ENCODE measurements around the gene MED16.

The MED16 gene

GRCh38 chr19:848386-848921 lies 44.5 kb downstream of the MED16 start:
- TF ChIP-seq POLR2AphosphoS5 (IDR thresholded peaks at IDR 0.05; ENCODE audit: low read depth, low read length) (no peak), TAF1 (IDR thresholded peaks at IDR 0.05; ENCODE audit: borderline replicate concordance, insufficient read depth, low read length) (no peak), FOXP2 (optimal IDR thresholded peaks at IDR 0.05; ENCODE audit: borderline replicate concordance, extremely low read depth, extremely low read length, insufficient read depth) (no peak), REST (IDR thresholded peaks at IDR 0.05; ENCODE audit: insufficient read depth in 1 of 2, low read depth in 2 of 2, low read length in 2 of 2) (no peak)

DNA sequence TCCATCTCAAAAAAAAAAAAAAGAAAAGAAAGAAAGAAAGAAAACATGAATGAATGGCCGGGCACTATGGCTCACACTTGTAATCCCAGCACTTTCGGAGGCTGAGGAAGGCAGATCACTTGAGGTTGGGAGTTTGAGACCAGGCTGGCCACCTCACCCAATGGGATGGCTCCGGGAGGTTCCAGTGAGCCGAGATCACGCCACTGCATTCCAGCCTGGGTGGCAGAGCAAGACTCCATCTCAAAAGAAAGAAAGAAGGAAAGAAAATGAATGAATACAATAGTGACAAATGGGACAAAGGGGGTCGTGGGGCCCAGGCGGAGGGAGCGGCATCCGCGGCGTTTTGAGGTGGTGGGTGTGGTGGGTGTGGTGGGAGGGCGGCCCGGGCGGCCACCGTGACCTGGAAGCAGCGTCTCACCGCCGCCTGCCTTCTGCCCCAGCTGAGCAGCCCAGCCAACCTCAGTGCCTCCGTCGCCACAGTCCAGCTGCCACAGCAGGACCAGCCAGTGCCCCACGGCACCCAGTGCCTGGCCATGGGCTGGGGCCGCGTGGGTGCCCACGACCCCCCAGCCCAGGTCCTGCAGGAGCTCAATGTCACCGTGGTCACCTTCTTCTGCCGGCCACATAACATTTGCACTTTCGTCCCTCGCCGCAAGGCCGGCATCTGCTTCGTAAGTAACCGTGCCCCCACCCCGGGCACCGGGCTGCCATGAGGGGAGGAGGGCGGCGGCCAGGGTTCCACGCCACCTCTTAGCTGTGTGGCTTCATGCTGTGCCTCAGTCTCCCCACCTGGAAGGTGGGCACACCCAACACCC lies 47.1 kb downstream of the MED16 start:
- TF ChIP-seq SIN3A (IDR thresholded peaks at IDR 0.05; ENCODE audit: borderline replicate concordance, insufficient read depth, low read length): no peak
- TF ChIP-seq POLR2AphosphoS5 (IDR thresholded peaks at IDR 0.05; ENCODE audit: low read depth, low read length): no peak
- TF ChIP-seq TAF1 (IDR thresholded peaks at IDR 0.05; ENCODE audit: borderline replicate concordance, insufficient read depth, low read length): no peak

GRCh38 chr19:844546-844971 lies 48.4 kb downstream of the MED16 start:
- TF ChIP-seq POLR2AphosphoS5 (IDR thresholded peaks at IDR 0.05; ENCODE audit: low read depth, low read length) (no peak), TAF1 (IDR thresholded peaks at IDR 0.05; ENCODE audit: borderline replicate concordance, insufficient read depth, low read length) (no peak), FOXP2 (optimal IDR thresholded peaks at IDR 0.05; ENCODE audit: borderline replicate concordance, extremely low read depth, extremely low read length, insufficient read depth) (no peak), REST (IDR thresholded peaks at IDR 0.05; ENCODE audit: insufficient read depth in 1 of 2, low read depth in 2 of 2, low read length in 2 of 2) (no peak), SIN3A (IDR thresholded peaks at IDR 0.05; ENCODE audit: borderline replicate concordance, insufficient read depth, low read length) (no peak)

DNA sequence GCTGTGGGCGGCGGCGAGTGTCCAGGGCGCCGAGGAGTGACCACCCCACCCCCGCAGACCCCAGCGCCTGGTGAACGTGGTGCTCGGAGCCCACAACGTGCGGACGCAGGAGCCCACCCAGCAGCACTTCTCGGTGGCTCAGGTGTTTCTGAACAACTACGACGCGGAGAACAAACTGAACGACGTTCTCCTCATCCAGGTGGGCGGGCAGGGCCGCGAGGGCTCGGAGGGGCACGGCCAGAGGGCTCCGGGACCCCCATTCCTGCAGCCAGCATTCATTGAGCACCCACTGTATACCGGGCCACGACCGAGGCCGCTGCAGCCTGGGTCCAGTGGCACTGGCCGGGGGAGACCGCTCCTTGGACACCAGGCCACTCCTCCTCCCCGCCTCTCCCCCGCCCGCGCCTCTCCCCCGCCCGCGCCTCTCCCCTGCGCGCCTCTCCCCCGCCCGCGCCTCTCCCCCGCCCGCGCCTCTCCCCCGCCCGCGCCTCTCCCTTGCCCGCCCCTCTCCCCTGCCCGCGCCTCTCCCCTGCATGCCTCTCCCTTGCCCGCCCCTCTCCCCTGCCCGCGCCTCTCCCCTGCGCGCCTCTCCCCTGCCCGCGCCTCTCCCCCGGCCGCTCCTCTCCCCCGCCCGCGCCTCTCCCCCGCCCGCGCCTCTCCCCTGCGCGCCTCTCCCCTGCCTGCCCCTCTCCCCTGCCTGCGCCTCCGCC lies 49.0 kb downstream of the MED16 start:
- no peak for TF ChIP-seq TAF1 (IDR thresholded peaks at IDR 0.05; ENCODE audit: borderline replicate concordance, insufficient read depth, low read length)
- no peak for TF ChIP-seq SIN3A (IDR thresholded peaks at IDR 0.05; ENCODE audit: borderline replicate concordance, insufficient read depth, low read length)

DNA sequence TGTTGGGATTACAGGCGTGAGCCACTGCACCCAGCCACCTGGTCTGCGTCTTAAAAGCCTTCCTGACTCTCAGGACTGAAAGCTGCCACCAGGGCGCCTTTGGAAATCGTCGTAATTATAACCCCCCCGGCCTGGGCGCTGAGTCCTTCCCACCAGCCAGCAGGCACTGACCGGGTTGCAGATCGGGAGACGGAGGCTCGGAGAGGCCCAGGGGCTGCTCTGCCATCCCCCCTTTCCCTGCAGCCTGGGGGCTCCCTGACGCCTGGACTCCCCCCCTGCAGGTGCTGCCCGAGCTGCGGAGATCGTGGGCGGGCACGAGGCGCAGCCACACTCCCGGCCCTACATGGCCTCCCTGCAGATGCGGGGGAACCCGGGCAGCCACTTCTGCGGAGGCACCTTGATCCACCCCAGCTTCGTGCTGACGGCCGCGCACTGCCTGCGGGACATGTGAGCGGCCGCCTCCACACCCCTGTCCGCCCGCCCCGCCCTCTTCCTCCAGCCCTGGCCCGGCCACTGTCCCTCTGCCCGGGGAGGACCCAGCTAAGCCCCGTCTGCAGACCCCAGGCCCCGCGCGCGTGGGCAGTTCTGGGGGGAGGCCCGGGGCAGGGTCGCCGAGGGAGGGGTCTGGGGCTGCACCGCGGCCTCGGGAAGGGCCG lies 49.7 kb downstream of the MED16 start:
- TF ChIP-seq FOXP2 (optimal IDR thresholded peaks at IDR 0.05; ENCODE audit: borderline replicate concordance, extremely low read depth, extremely low read length, insufficient read depth): no peak
- TF ChIP-seq SIN3A (IDR thresholded peaks at IDR 0.05; ENCODE audit: borderline replicate concordance, insufficient read depth, low read length): no peak
- no peak for TF ChIP-seq TAF1 (IDR thresholded peaks at IDR 0.05; ENCODE audit: borderline replicate concordance, insufficient read depth, low read length)
- TF ChIP-seq REST (IDR thresholded peaks at IDR 0.05; ENCODE audit: insufficient read depth in 1 of 2, low read depth in 2 of 2, low read length in 2 of 2): no peak
- no peak for TF ChIP-seq POLR2AphosphoS5 (IDR thresholded peaks at IDR 0.05; ENCODE audit: low read depth, low read length)

Data from PFSK-1 (cell line).